Effector memory CD8-positive, alpha-beta T cell (primary cell): Measurements from ENCODE around the gene C1QTNF9.
A peak's percentile ranks its signal among the peaks of the same experiment; 100 is the strongest.
"Not testable (repeated sequence)": the region's sequence is repeated elsewhere in the genome, so short reads cannot be mapped to it uniquely, and the experiment has no call there.

Experiments used
- ATAC-seq: fragments of 150-1000 bp; cut with Tn5 transposase; replicated peaks from 2 replicates; pipeline ENCODE4 v1.10.0; 2021; ENCODE audit warnings: mild to moderate bottlenecking, moderate library complexity
- DNase-seq, 3 experiments: peaks; one replicate each; pipeline ENCODE4 v3.0.0; 2021
- H3K27ac Mint-ChIP-seq, 2 donors: one replicate each; pipeline ENCODE4 v1.8.0; 2022; ENCODE audit warnings: mild to moderate bottlenecking in 2 of 2, mixed read lengths in 2 of 2, moderate library complexity in 2 of 2
- H3K27me3 Mint-ChIP-seq, 2 donors: one replicate each; pipeline ENCODE4 v1.8.0; 2022; ENCODE audit warnings: mixed read lengths in 2 of 2
- H3K36me3 Mint-ChIP-seq: one replicate; pipeline ENCODE4 v1.8.0; 2022; ENCODE audit warnings: mild to moderate bottlenecking, moderate library complexity, mixed read lengths; ENCODE audit not compliant: insufficient read depth
- H3K4me1 Mint-ChIP-seq, 2 donors: one replicate each; pipeline ENCODE4 v1.8.0; 2022; ENCODE audit warnings: low read depth in 2 of 2, mixed read lengths in 2 of 2
- H3K4me3 Mint-ChIP-seq, 2 donors: one replicate each; pipeline ENCODE4 v1.8.0; 2022; ENCODE audit warnings: mild to moderate bottlenecking in 2 of 2, mixed read lengths in 2 of 2, moderate library complexity in 2 of 2
- H3K9me3 Mint-ChIP-seq, 2 donors: one replicate each; pipeline ENCODE4 v1.8.0; 2022; ENCODE audit warnings: mixed read lengths in 2 of 2

Gene C1QTNF9

GRCh38 chr13:24290280-24290932 is 19.0 kb upstream of the C1QTNF9 start:
- no peaks in the 10 kb centered on the region for H3K9me3 Mint-ChIP-seq
- peaks cover 98% of the 10 kb centered on the region for H3K36me3 Mint-ChIP-seq
- H3K27ac Mint-ChIP-seq, result peak overlapping the region in 1 of 2 donors; percentile 55
- H3K27me3 Mint-ChIP-seq, result no peaks in the 10 kb centered on the region
- peaks cover under 1 to 5% of the 10 kb centered on the region in 2 donors for H3K4me1 Mint-ChIP-seq
- no peak overlapping the region for H3K4me3 Mint-ChIP-seq
- no peak for DNase-seq
- ATAC-seq, result no peak

- Mint-ChIP-seq H3K36me3 (peaks cover 98% of the 10 kb centered on the region), H3K27ac (peak overlapping the region in 1 of 2 donors; percentile 35), H3K4me3 (no peak overlapping the region), H3K4me1 (peaks cover 3 to 8% of the 10 kb centered on the region in 2 donors), H3K9me3 (no peaks in the 10 kb centered on the region), H3K27me3 (no peaks in the 10 kb centered on the region)
- ATAC-seq (no peak), DNase-seq (no peak)
These were observed 16.9 kb upstream of the C1QTNF9 start for GRCh38 chr13:24292481-24292880.

- Mint-ChIP-seq H3K9me3 (no peaks in the 10 kb centered on the region), H3K27ac (peak overlapping the region in 1 of 2 donors; percentile 10)
These were observed 15.6 kb upstream of the C1QTNF9 start for GRCh38 chr13:24293746-24294145.

GRCh38 chr13:24299488-24300114 is 9.8 kb upstream of the C1QTNF9 start:
- peaks cover 18 to 21% of the 10 kb centered on the region in 2 donors for H3K4me1 Mint-ChIP-seq
- peak overlapping the region; percentile 59 to 67 for H3K27ac Mint-ChIP-seq
- no peak overlapping the region for H3K4me3 Mint-ChIP-seq
- no peaks in the 10 kb centered on the region for H3K9me3 Mint-ChIP-seq
- no peak for DNase-seq
- no peaks in the 10 kb centered on the region for H3K27me3 Mint-ChIP-seq
- H3K36me3 Mint-ChIP-seq, result peaks cover 100% of the 10 kb centered on the region
- peak; percentile 16 for ATAC-seq

More at GRCh38 chr13:24293746-24294145, 15.6 kb upstream of the C1QTNF9 start:
- H3K4me1 Mint-ChIP-seq, result peaks cover 6 to 8% of the 10 kb centered on the region in 2 donors
- no peak overlapping the region for H3K4me3 Mint-ChIP-seq
- DNase-seq (no peak), ATAC-seq (no peak)
- H3K27me3 Mint-ChIP-seq, result no peaks in the 10 kb centered on the region
- peaks cover 99% of the 10 kb centered on the region for H3K36me3 Mint-ChIP-seq

- Mint-ChIP-seq H3K27ac (peak overlapping the region; percentile 65 to 85), H3K27me3 (no peaks in the 10 kb centered on the region), H3K4me3 (no peak overlapping the region), H3K36me3 (peaks cover 95% of the 10 kb centered on the region), H3K4me1 (peaks cover 15 to 21% of the 10 kb centered on the region in 2 donors), H3K9me3 (no peaks in the 10 kb centered on the region)
- DNase-seq, result no peak
- ATAC-seq, result no peak
These were observed 7.9 kb upstream of the C1QTNF9 start for GRCh38 chr13:24301434-24301833.

- no peaks in the 10 kb centered on the region for H3K9me3 Mint-ChIP-seq
- peak overlapping the region; percentile 65 to 85 for H3K27ac Mint-ChIP-seq
- no peak for DNase-seq
- ATAC-seq, result no peak
- no peaks in the 10 kb centered on the region for H3K27me3 Mint-ChIP-seq
- peaks cover 92% of the 10 kb centered on the region for H3K36me3 Mint-ChIP-seq
- H3K4me3 Mint-ChIP-seq, result no peak overlapping the region
- peaks cover 12 to 21% of the 10 kb centered on the region in 2 donors for H3K4me1 Mint-ChIP-seq
These were observed 7.5 kb upstream of the C1QTNF9 start for GRCh38 chr13:24301911-24302310.

- DNase-seq, result no peak
- Mint-ChIP-seq H3K4me1 (peaks cover 9 to 12% of the 10 kb centered on the region in 2 donors), H3K9me3 (no peaks in the 10 kb centered on the region), H3K4me3 (no peak overlapping the region), H3K36me3 (peaks cover 81% of the 10 kb centered on the region), H3K27ac (peak overlapping the region in 1 of 2 donors; percentile 65), H3K27me3 (no peaks in the 10 kb centered on the region)
- ATAC-seq, result no peak
These were observed 4.8 kb upstream of the C1QTNF9 start for GRCh38 chr13:24304620-24305019.

- no peak overlapping the region for H3K4me3 Mint-ChIP-seq
- no peak for ATAC-seq
- H3K36me3 Mint-ChIP-seq, result peaks cover 61% of the 10 kb centered on the region
- H3K9me3 Mint-ChIP-seq, result no peaks in the 10 kb centered on the region
- DNase-seq, result no peak
- H3K27ac Mint-ChIP-seq, result peak overlapping the region in 1 of 2 donors; percentile 66
- H3K27me3 Mint-ChIP-seq, result no peaks in the 10 kb centered on the region
- peaks cover 3 to 9% of the 10 kb centered on the region in 2 donors for H3K4me1 Mint-ChIP-seq
These were observed 2.7 kb upstream of the C1QTNF9 start for GRCh38 chr13:24306632-24307031.

GRCh38 chr13:24307211-24308067 is 1.9 kb upstream of the C1QTNF9 start:
- Mint-ChIP-seq H3K27ac (peak overlapping the region in 1 of 2 donors; percentile 26), H3K4me3 (no peak overlapping the region), H3K36me3 (peaks cover 53% of the 10 kb centered on the region), H3K9me3 (no peaks in the 10 kb centered on the region), H3K4me1 (peaks cover 3 to 9% of the 10 kb centered on the region in 2 donors), H3K27me3 (no peaks in the 10 kb centered on the region)
- DNase-seq (no peak), ATAC-seq (no peak)

- peaks cover 47% of the 10 kb centered on the region for H3K36me3 Mint-ChIP-seq
- no peak for ATAC-seq
These were observed 1.3 kb upstream of the C1QTNF9 start for GRCh38 chr13:24308068-24308445.

GRCh38 chr13:24308488-24309020 is 826 bp upstream of the C1QTNF9 start:
- Mint-ChIP-seq H3K27me3 (no peaks in the 10 kb centered on the region), H3K36me3 (peaks cover 42% of the 10 kb centered on the region), H3K4me3 (no peak overlapping the region), H3K4me1 (peaks cover under 1 to 3% of the 10 kb centered on the region in 2 donors), H3K9me3 (no peaks in the 10 kb centered on the region), H3K27ac (no peak overlapping the region)
- ATAC-seq (no peak), DNase-seq (no peak)

More at GRCh38 chr13:24308068-24308445, 1.3 kb upstream of the C1QTNF9 start:
- Mint-ChIP-seq H3K4me3 (no peak overlapping the region), H3K4me1 (peaks cover 3 to 5% of the 10 kb centered on the region in 2 donors), H3K27me3 (no peaks in the 10 kb centered on the region), H3K9me3 (no peaks in the 10 kb centered on the region), H3K27ac (peak overlapping the region in 1 of 2 donors; percentile 26)
- no peak for DNase-seq

GRCh38 chr13:24313439-24313838 is 4.1 kb downstream of the C1QTNF9 start:
- Mint-ChIP-seq H3K4me1 (no peaks in the 10 kb centered on the region), H3K9me3 (no peaks in the 10 kb centered on the region), H3K27me3 (no peaks in the 10 kb centered on the region), H3K27ac (no peak overlapping the region), H3K4me3 (no peak overlapping the region), H3K36me3 (peaks cover 4% of the 10 kb centered on the region)
- no peak for DNase-seq
- no peak for ATAC-seq

- DNase-seq, H3K36me3 Mint-ChIP-seq, ATAC-seq, H3K27ac Mint-ChIP-seq, H3K9me3 Mint-ChIP-seq, H3K4me1 Mint-ChIP-seq, H3K4me3 Mint-ChIP-seq: not testable (repeated sequence)
- peaks cover 6 to 11% of the 10 kb centered on the region in 2 donors for H3K27me3 Mint-ChIP-seq
These were observed 8.5 kb downstream of the C1QTNF9 start for GRCh38 chr13:24317835-24318234.
